Measurements from ENCODE around the gene OSTM1.
"Not testable (repeated sequence)": the region's sequence is repeated elsewhere in the genome, so short reads cannot be mapped to it uniquely, and the experiment has no call there.

The OSTM1 gene

GRCh38 chr6:108013787-108014439, 60.6 kb downstream of the OSTM1 start:
- no peak for DNase-seq

GRCh38 chr6:108009894-108010293, 64.6 kb downstream of the OSTM1 start:
- no peak for DNase-seq

GRCh38 chr6:108009258-108009657, 65.3 kb downstream of the OSTM1 start:
- not testable (repeated sequence) for DNase-seq

GRCh38 chr6:108008363-108008762, 66.2 kb downstream of the OSTM1 start:
- no peak for DNase-seq

GRCh38 chr6:108005961-108006360, 68.6 kb downstream of the OSTM1 start:
- DNase-seq, result no peak

- DNase-seq, result no peak
Measured at GRCh38 chr6:108004861-108005260, 69.7 kb downstream of the OSTM1 start.

GRCh38 chr6:108002365-108003221, 71.9 kb downstream of the OSTM1 start:
- DNase-seq, result peak; percentile 62

GRCh38 chr6:108001696-108002231, 72.8 kb downstream of the OSTM1 start:
- DNase-seq, result no peak

GRCh38 chr6:108000259-108000658, 74.3 kb downstream of the OSTM1 start:
- not testable (repeated sequence) for DNase-seq

- DNase-seq, result no peak
Measured at GRCh38 chr6:107999341-107999740, 75.2 kb downstream of the OSTM1 start.

- no peak for DNase-seq
Measured at GRCh38 chr6:107991772-107992550, 82.6 kb downstream of the OSTM1 start.

Measured in COR-L47 (cell line).